Spleen (tissue), 7 donors: ENCODE results near the gene LRSAM1.

Experiments
- CTCF ChIP-seq, 11 experiments: fragments of 200-600 bp in 7 of 11; fragments of 450-650 bp in 4 of 11; sonication (generic) in 4 of 11; IDR thresholded peaks in 8 of 11; conservative IDR thresholded peaks in 3 of 11; 1 replicate in 7 of 11; 2 replicates in 4 of 11; pipeline versions ENCODE4 v1.4.0 to v1.8.0; 2016 to 2021; ENCODE audit warnings: antibody characterized with exemption in 11 of 11, inconsistent platforms in 4 of 11, mild to moderate bottlenecking in 1 of 11
- POLR2A ChIP-seq, 3 donors: fragments of 450-650 bp; IDR thresholded peaks; one replicate each; pipeline ENCODE4 v1.5.1; 2017; ENCODE audit warnings: antibody characterized with exemption in 3 of 3, mild to moderate bottlenecking in 1 of 3
- donor health status: DM: no; HTN: no; CAD: no; lungs with moderate emphysema.
- donor health status: DM: no; HTN: no; CAD: no.
- donor health status: DM: no; HTN: no; CAD: no.

GRCh38 chr9:127404631-127405030 is 46.7 kb upstream of the LRSAM1 start:
- TF ChIP-seq CTCF (IDR thresholded peaks at IDR 0.05 in 8 of 11, conservative IDR thresholded peaks at IDR 0.05 in 3 of 11) (no peak), POLR2A (IDR thresholded peaks at IDR 0.05) (no peak)
